ENCODE measurements around the gene LBX1. TPM values are rescaled to one million over a fixed set of nuclear protein-coding genes. Genes with fewer than 3 reads are reported as not detected.
A peak's percentile ranks its signal among the peaks of the same experiment; 100 is the strongest.

Gene LBX1
- not detected in 2 replicates for total RNA-seq (2014; rRNA removed; shearing (Covaris generic))

GRCh38 chr10:101229266-101230182, at the start of gene LBX1:
TSS of gene LBX1 (minus strand) at chr10:101229463. CDS start at chr10:101228815, 648 bp downstream.
- Histone ChIP-seq H3K9me3 (replicated peaks) (peaks cover 4% of the 10 kb centered on the region; the same call in 1 of the 2 replicates), H3K27me3 (replicated peaks) (peaks cover 98% of the 10 kb centered on the region), H3K4me1 (replicated peaks) (peaks cover 7% of the 10 kb centered on the region), H3K36me3 (no peaks in the 10 kb centered on the region), H3K4me3 (no peak within 1 kb of the TSS), H3K27ac (no peak within 1 kb of the TSS)
- DNase-seq (ENCODE audit: low read depth in 1 of 2, low spot score in 2 of 2), result no peak

- Histone ChIP-seq H3K27ac (no peak overlapping the region), H3K27me3 (replicated peaks) (peaks cover 10% of the 10 kb centered on the region), H3K36me3 (no peaks in the 10 kb centered on the region), H3K9me3 (replicated peaks) (no peaks in the 10 kb centered on the region), H3K4me1 (replicated peaks) (no peaks in the 10 kb centered on the region), H3K4me3 (no peak overlapping the region)
- no peak for DNase-seq (ENCODE audit: low read depth in 1 of 2, low spot score in 2 of 2)
These were observed 44.5 kb upstream of the LBX1 start for GRCh38 chr10:101273741-101274140.

GRCh38 chr10:101273330-101273729, 44.1 kb upstream of the LBX1 start:
- Histone ChIP-seq H3K36me3 (no peaks in the 10 kb centered on the region), H3K27me3 (replicated peaks) (peaks cover 13% of the 10 kb centered on the region), H3K9me3 (replicated peaks) (no peaks in the 10 kb centered on the region), H3K27ac (no peak overlapping the region), H3K4me3 (no peak overlapping the region), H3K4me1 (replicated peaks) (no peaks in the 10 kb centered on the region)
- DNase-seq (ENCODE audit: low read depth in 1 of 2, low spot score in 2 of 2), result no peak

GRCh38 chr10:101272229-101272868, 43.1 kb upstream of the LBX1 start:
- H3K9me3 ChIP-seq (replicated peaks), result no peaks in the 10 kb centered on the region
- peak; percentile 42 to 62 for DNase-seq (ENCODE audit: low read depth in 1 of 2, low spot score in 2 of 2)
- peaks cover 21% of the 10 kb centered on the region for H3K27me3 ChIP-seq (replicated peaks)
- no peak overlapping the region for H3K27ac ChIP-seq
- no peaks in the 10 kb centered on the region for H3K4me1 ChIP-seq (replicated peaks)
- no peak overlapping the region for H3K4me3 ChIP-seq
- no peaks in the 10 kb centered on the region for H3K36me3 ChIP-seq

- peaks cover 25% of the 10 kb centered on the region for H3K27me3 ChIP-seq (replicated peaks)
- no peak for DNase-seq (ENCODE audit: low read depth in 1 of 2, low spot score in 2 of 2)
- no peaks in the 10 kb centered on the region for H3K9me3 ChIP-seq (replicated peaks)
- no peaks in the 10 kb centered on the region for H3K36me3 ChIP-seq
- H3K27ac ChIP-seq, result no peak overlapping the region
- H3K4me3 ChIP-seq, result no peak overlapping the region
- no peaks in the 10 kb centered on the region for H3K4me1 ChIP-seq (replicated peaks)
These were observed 41.5 kb upstream of the LBX1 start for GRCh38 chr10:101270763-101271162.

GRCh38 chr10:101267776-101268175, 38.5 kb upstream of the LBX1 start:
- no peak overlapping the region for H3K4me3 ChIP-seq
- DNase-seq (ENCODE audit: low read depth in 1 of 2, low spot score in 2 of 2), result no peak

GRCh38 chr10:101267290-101267680, 38.0 kb upstream of the LBX1 start:
- peaks cover 33% of the 10 kb centered on the region for H3K27me3 ChIP-seq (replicated peaks)
- H3K36me3 ChIP-seq, result no peaks in the 10 kb centered on the region
- H3K4me1 ChIP-seq (replicated peaks), result no peaks in the 10 kb centered on the region
- H3K4me3 ChIP-seq, result no peak overlapping the region
- H3K27ac ChIP-seq, result no peak overlapping the region
- H3K9me3 ChIP-seq (replicated peaks), result no peaks in the 10 kb centered on the region
- DNase-seq (ENCODE audit: low read depth in 1 of 2, low spot score in 2 of 2), result no peak

More at GRCh38 chr10:101267776-101268175, 38.5 kb upstream of the LBX1 start:
- Histone ChIP-seq H3K27ac (no peak overlapping the region), H3K36me3 (no peaks in the 10 kb centered on the region), H3K4me1 (replicated peaks) (no peaks in the 10 kb centered on the region), H3K9me3 (replicated peaks) (no peaks in the 10 kb centered on the region), H3K27me3 (replicated peaks) (peaks cover 33% of the 10 kb centered on the region)

GRCh38 chr10:101266381-101267289, 37.4 kb upstream of the LBX1 start:
- DNase-seq (ENCODE audit: low read depth in 1 of 2, low spot score in 2 of 2), result no peak
- Histone ChIP-seq H3K27me3 (replicated peaks) (peaks cover 33% of the 10 kb centered on the region), H3K9me3 (replicated peaks) (no peaks in the 10 kb centered on the region)

GRCh38 chr10:101263150-101263752, 34.0 kb upstream of the LBX1 start:
- Histone ChIP-seq H3K27me3 (replicated peaks) (peaks cover 19% of the 10 kb centered on the region), H3K27ac (no peak overlapping the region), H3K9me3 (replicated peaks) (no peaks in the 10 kb centered on the region; the same call in 1 of the 2 replicates), H3K4me3 (no peak overlapping the region), H3K4me1 (replicated peaks) (no peaks in the 10 kb centered on the region), H3K36me3 (no peaks in the 10 kb centered on the region)
- DNase-seq (ENCODE audit: low read depth in 1 of 2, low spot score in 2 of 2), result no peak

More at GRCh38 chr10:101266381-101267289, 37.4 kb upstream of the LBX1 start:
- Histone ChIP-seq H3K27ac (no peak overlapping the region), H3K4me3 (no peak overlapping the region), H3K36me3 (no peaks in the 10 kb centered on the region), H3K4me1 (replicated peaks) (no peaks in the 10 kb centered on the region)

- no peaks in the 10 kb centered on the region; the same call in 1 of the 2 replicates for H3K9me3 ChIP-seq (replicated peaks)
- no peak for DNase-seq (ENCODE audit: low read depth in 1 of 2, low spot score in 2 of 2)
- H3K27me3 ChIP-seq (replicated peaks), result peaks cover 12% of the 10 kb centered on the region
- H3K4me3 ChIP-seq, result no peak overlapping the region
- H3K36me3 ChIP-seq, result no peaks in the 10 kb centered on the region
- no peak overlapping the region for H3K27ac ChIP-seq
- H3K4me1 ChIP-seq (replicated peaks), result no peaks in the 10 kb centered on the region
These were observed 32.9 kb upstream of the LBX1 start for GRCh38 chr10:101262147-101262546.

GRCh38 chr10:101261702-101262101, 32.4 kb upstream of the LBX1 start:
- H3K27me3 ChIP-seq (replicated peaks), result peaks cover 10% of the 10 kb centered on the region
- H3K4me3 ChIP-seq, result no peak overlapping the region
- H3K9me3 ChIP-seq (replicated peaks), result no peaks in the 10 kb centered on the region; the same call in 1 of the 2 replicates
- no peak for DNase-seq (ENCODE audit: low read depth in 1 of 2, low spot score in 2 of 2)
- H3K36me3 ChIP-seq, result no peaks in the 10 kb centered on the region
- H3K27ac ChIP-seq, result no peak overlapping the region
- no peaks in the 10 kb centered on the region for H3K4me1 ChIP-seq (replicated peaks)

- no peak for DNase-seq (ENCODE audit: low read depth in 1 of 2, low spot score in 2 of 2)
- Histone ChIP-seq H3K27me3 (replicated peaks) (peaks cover 16% of the 10 kb centered on the region), H3K4me3 (no peak overlapping the region), H3K27ac (no peak overlapping the region), H3K9me3 (replicated peaks) (no peaks in the 10 kb centered on the region; the same call in 1 of the 2 replicates), H3K4me1 (replicated peaks) (no peaks in the 10 kb centered on the region), H3K36me3 (no peaks in the 10 kb centered on the region)
These were observed 31.7 kb upstream of the LBX1 start for GRCh38 chr10:101260764-101261481.

Data from SJSA1 (cell line).